PC-9 (cell line): ENCODE data around the gene CABLES2.

ENCODE experiments used
- CTCF ChIP-seq: fragments of 200-600 bp; sonication (generic); conservative IDR thresholded peaks from 2 replicates; pipeline ENCODE4 v1.6.1; 2017; ENCODE audit warnings: mixed run types, antibody characterized with exemption, mild to moderate bottlenecking, moderate library complexity
- EZH2 ChIP-seq: fragments of 200-600 bp; sonication (generic); IDR thresholded peaks from 2 replicates; pipeline ENCODE4 v1.8.0; 2017; ENCODE audit warnings: antibody characterized with exemption, low read depth

DNA sequence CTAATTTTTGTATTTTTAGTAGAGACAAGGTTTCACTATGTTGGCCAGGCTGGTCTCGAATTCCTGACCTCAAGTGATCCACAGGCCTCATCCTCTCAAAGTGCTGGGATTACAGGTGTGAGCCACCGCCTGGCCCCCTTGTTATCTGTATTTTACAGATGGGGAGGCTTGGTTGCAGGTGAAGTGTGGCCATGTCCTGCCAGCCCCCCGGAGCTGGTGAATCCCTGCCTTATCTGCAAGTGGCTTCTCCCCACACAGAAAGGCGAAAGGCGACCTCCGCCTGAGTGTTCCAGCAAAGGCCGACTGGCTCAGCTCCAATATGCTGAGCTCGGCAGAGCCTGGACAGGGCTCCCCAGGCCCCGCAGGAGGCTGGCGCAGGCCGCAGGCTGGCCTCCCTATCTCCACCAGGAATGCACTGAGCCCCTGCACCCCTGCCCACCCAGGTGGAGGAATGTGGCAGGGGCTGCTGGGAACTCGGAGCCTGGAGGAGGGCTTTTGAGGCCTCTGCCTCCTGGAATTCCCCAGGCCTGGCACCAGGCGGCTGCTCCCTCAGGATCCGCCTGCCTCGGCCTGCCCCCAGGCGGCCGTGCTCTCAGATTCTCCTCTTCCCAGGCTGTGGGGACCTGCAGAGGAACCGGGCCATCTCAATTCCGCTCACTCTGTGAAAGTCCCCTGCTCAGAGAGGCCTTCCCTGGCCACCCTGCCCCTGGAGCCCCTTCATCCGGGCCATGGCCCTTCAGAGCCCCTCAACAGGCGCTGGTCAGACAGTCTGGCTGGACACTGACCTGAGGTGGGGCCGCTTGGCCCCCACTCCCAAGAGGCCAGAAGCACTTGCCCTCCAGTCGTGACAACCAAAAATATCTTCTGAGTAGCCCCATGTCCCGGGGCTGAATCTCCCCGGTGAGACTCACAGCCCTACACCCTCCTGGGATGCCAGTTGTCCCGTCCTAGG, 30.7 kb downstream of the CABLES2 start:
- TF ChIP-seq EZH2 (no peak), CTCF (no peak)
